NCI-H1694 treated with DMSO at 0.1 percent for 48 hours (cell line): Measurements from ENCODE around the gene CDK5RAP3.

Source experiments
- DNase-seq: peaks from one replicate; lab custom pipeline; 2025; lab: John Stamatoyannopoulos, UW

Gene CDK5RAP3

DNA sequence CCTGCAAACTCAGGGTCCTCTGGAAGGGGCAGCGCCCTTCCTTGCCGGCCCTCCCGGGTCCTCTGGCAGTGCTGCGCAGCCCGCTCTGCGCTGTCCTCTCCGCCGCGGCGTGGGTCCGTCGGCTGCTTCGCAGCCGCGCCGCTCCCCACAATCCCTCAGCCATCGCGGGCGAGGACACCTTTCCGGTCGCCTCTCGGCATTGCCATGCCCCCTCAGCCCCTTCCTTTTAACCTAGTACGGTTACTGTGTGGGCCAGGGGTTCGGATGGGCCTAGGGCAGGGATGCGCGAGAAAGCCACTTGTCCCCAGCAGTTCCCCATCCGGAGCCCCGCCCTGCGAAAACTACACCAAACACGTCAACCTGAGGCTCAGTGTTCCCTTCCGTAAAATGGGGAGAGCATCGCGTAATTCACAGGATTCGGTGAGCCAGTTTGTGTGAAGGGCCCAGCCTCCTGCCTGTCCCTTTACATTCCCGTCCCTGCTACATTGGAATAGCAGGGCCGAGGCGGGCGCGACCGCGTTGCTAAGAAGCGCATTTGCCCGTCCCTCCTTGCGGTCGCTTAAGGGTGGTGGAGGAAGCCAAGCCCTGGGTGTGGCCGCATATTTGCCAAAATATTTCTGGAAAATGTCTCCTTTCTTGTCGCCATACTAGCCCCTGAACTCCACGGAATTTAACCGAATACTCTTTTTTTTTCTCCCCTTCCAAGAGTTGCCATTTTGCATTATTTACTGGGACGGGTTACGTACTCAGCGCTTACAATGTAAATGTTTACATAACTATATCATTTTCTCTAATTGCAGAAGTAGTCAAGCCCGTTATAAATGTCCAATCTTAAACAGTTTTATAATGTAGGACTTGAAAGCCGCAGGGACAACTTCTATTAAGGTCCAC, 53.5 kb downstream of the CDK5RAP3 start:
- no peak for DNase-seq

DNA sequence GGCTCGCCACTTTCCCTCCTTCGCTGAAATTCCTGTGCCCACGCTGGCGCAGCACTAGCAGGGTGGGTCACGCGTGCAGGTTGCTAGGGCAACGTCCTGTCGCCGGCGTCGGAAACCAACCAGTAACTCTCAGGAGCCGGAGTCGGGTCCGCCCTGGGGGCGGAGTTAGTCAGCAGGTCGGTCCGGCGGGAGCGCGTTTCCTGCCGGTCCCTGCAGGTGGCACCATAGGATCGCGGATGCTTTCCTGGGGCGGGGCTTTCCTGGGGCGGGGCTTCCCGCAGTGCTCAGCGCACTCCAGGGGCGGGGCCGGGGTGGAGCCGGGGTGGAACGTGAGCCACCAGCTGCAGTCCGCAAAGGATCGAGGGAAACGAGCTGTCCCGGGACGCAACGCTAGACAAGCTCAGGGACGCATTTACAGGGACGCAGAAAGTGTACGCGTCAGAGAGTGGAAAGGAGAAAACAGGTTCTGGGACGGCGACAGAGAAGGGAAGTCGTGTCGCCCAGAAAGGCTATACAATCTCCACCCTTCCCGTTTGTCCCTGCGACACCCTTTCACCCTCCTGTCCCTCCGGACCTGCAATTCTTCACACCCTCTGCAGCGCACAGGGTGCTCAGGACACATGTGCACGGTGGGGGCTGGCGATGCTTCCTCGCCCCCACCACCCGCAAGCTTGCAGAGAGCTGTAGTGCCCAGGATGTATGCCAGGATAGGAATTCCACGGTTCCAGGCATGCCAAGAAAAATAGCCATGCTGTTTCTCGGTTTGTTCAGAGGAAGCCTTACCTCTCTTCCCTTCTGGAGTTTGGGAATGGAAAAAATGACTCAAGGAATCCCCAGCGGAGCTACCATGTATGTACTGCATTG, 54.4 kb downstream of the CDK5RAP3 start:
- DNase-seq = peak; percentile 94

DNA sequence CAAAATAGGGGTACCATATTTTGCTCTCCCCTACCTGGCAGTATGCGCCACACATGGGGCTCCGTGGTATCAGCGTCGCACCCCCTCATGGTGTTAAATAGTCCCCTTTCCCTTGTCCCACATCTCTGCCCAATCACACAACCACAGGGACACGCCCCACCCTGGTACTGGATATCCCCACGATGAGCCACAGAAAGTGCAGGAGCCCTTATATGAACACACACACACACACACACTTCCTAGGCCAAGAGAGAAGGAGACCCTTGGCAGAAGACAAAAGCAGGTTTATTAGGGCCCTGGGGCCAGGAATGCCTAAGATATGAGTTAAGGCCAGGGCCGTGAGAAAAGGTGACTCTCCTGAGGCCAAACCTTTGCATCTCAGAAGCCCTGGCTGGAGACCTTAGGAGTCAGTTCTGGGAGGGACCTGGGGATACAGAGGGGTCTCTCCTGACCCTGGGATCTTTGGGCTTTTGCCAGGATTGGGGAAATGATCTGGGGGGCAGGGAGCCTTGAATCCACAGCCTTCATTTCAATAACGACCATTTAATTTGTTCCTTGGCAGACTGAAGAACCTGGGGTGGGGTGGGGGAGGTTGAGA, 55.1 kb downstream of the CDK5RAP3 start:
- DNase-seq = no peak

DNA sequence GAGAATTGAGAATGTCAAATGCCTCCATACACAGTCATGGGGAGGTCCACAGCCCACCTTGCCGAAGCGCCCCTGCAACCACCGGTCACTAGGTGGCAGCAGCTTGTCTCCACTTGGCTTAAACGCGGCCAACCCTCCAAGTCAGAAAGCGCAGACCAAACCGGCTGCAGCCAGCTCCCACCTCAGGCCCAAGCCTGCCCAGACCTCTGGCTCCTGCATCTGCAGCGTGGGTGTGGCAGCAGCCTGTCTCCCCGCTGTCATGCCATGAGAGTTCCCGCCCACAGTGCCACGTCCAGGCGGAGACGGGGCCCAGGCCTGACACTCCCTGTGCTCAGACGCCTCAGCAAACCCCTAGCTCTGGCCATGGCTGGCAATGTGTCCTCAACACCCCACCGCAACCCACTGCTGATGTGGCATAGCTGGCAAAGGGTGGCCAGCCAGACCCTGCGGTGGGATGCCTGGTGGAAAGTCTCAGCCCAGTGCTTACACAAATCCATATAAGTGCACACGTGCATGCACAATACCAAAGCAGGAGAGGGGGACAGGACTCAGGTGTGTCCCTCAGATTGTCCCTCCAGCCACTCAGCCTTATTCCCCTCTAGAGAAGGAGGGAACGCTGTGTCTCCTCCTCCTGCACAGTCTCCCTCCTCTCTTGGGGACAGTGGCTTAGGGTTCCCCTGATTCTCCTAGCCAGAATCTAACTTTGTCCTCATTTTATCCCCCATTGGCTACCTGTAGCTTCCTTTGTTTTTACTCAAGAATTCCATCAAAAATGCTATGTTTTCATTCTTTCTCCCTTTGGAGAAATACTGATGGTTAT, 55.8 kb downstream of the CDK5RAP3 start:
- DNase-seq = peak; percentile 82

DNA sequence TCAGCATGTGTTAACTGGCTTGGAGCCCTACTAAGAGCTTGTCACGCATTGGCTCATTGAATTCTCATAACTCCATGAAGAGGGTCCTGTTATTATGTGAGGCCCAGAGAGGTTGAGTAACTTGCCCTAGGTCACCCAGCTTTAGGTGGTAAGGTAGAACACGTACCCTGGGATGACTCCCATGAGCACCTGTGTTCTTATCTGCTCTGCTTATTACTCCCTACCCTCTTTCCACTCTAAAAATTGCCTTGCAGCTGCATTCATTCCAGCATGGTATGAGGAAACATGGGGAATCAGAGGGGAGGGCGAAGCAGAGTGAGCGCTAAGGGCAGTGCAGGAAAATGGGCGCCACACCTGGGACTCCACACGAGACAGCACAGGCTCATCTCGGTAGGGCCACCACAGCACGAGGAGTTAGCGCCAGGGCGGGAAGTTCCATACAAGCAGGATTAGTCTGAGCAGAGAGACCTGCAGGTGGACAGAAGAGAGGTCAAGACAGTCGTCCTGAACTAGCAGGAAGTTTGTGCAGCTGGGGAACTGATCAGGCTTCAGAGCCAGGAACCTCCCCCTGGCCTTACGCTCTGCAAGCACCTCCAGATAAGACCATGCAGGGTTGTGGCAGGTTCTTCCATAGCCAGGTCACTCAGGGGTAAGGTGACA, 56.5 kb downstream of the CDK5RAP3 start:
- no peak for DNase-seq

DNA sequence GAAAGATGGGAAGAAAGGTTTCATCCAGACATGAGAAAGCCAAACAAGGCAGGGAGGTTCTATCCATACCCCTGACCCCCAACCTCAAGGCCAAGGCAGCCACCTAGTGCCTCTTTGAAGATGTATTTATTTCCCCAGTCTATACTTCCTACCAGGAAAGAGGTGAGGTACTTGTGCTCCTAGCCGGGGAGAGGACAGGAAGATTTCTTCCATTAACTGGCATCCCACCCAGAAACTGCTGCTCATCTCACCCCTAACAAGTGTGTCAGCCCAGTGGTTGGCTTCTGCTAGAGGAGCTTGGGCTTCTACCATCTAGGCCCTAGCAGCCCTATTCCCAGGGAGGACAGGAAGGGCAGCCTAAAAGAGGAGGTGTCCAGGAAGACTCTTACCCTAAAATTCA, 57.8 kb downstream of the CDK5RAP3 start:
- DNase-seq = no peak

DNA sequence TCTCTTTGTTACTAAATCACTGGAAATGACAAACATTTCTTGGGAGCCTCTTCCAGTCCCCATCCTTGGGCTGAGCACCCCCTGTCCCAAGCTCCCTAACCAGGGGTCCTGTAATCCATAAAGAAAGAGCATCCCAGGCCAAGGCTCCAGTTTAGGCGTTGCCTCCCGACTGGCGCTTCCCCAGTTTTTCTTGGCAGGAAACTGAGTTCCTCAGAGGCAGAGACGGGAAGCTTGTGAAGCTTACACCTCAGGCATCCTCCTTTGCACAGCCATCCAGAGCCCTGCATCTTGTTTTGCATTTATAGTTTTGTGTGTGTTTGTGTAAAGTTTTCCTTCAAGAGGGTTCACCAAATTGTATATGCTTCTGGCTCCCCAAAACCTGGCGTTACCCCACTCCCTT, 59.6 kb downstream of the CDK5RAP3 start:
- no peak for DNase-seq
